ENCODE results near the gene NMRK2. TPM values are rescaled to one million over a fixed set of nuclear protein-coding genes. Genes with fewer than 3 reads are reported as not detected.

The NMRK2 gene
- total and polyA plus RNA-seq, 2 of the 13 experiments (the other 11 are each of a cell fraction or from before 2014, with no cell fraction given): not detected

- TF ChIP-seq DBP (CRISPR knock-in tag; IDR thresholded peaks at IDR 0.05; ENCODE audit: not compliant biosample characterization): peak; percentile 43
- peak; percentile 95 for TF ChIP-seq REL (CRISPR knock-in tag; conservative IDR thresholded peaks at IDR 0.05)
- TF ChIP-seq, protein P1, sequence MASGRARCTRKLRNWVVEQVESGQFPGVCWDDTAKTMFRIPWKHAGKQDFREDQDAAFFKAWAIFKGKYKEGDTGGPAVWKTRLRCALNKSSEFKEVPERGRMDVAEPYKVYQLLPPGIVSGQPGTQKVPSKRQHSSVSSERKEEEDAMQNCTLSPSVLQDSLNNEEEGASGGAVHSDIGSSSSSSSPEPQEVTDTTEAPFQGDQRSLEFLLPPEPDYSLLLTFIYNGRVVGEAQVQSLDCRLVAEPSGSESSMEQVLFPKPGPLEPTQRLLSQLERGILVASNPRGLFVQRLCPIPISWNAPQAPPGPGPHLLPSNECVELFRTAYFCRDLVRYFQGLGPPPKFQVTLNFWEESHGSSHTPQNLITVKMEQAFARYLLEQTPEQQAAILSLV (CRISPR knock-in tag; IDR thresholded peaks at IDR 0.05; ENCODE audit: borderline replicate concordance): peak; percentile 97
- peak; percentile 82; the same call in 1 of the 2 replicates for TF ChIP-seq GLI4 (CRISPR knock-in tag; IDR thresholded peaks at IDR 0.05; ENCODE audit: borderline replicate concordance)
- TF ChIP-seq ZNF556 (CRISPR knock-in tag; IDR thresholded peaks at IDR 0.05; ENCODE audit: borderline replicate concordance): peak; percentile 51; the same call in 1 of the 2 replicates
- peak; percentile 62 for TF ChIP-seq RXRB (CRISPR knock-in tag; IDR thresholded peaks at IDR 0.05; ENCODE audit: borderline replicate concordance)
- TF ChIP-seq FOXK1 (CRISPR knock-in tag; IDR thresholded peaks at IDR 0.05; ENCODE audit: borderline replicate concordance, low read depth): peak; percentile 68; the same call in 1 of the 2 replicates
- no peak for TF ChIP-seq HNRNPH1 (optimal IDR thresholded peaks at IDR 0.05; ENCODE audit: low read depth, low read length)
- TF ChIP-seq ZNF251 (CRISPR knock-in tag; IDR thresholded peaks at IDR 0.05): peak; percentile 65; the same call in 1 of the 2 replicates
- TF ChIP-seq ZNF253 (CRISPR knock-in tag; IDR thresholded peaks at IDR 0.05; ENCODE audit: borderline replicate concordance): peak; percentile 87; the same call in 1 of the 2 replicates
- TF ChIP-seq, protein P2, sequence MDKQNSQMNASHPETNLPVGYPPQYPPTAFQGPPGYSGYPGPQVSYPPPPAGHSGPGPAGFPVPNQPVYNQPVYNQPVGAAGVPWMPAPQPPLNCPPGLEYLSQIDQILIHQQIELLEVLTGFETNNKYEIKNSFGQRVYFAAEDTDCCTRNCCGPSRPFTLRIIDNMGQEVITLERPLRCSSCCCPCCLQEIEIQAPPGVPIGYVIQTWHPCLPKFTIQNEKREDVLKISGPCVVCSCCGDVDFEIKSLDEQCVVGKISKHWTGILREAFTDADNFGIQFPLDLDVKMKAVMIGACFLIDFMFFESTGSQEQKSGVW (CRISPR knock-in tag; IDR thresholded peaks at IDR 0.05; ENCODE audit: borderline replicate concordance): no peak
- TF ChIP-seq ZNF703 (CRISPR knock-in tag; IDR thresholded peaks at IDR 0.05; ENCODE audit: borderline replicate concordance): no peak; the same call in 1 of the 2 replicates
- peak; percentile 67; the same call in 1 of the 2 replicates for TF ChIP-seq ZBTB43 (CRISPR knock-in tag; conservative IDR thresholded peaks at IDR 0.05)
- TF ChIP-seq, protein P3, sequence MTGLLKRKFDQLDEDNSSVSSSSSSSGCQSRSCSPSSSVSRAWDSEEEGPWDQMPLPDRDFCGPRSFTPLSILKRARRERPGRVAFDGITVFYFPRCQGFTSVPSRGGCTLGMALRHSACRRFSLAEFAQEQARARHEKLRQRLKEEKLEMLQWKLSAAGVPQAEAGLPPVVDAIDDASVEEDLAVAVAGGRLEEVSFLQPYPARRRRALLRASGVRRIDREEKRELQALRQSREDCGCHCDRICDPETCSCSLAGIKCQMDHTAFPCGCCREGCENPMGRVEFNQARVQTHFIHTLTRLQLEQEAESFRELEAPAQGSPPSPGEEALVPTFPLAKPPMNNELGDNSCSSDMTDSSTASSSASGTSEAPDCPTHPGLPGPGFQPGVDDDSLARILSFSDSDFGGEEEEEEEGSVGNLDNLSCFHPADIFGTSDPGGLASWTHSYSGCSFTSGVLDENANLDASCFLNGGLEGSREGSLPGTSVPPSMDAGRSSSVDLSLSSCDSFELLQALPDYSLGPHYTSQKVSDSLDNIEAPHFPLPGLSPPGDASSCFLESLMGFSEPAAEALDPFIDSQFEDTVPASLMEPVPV (CRISPR knock-in tag; IDR thresholded peaks at IDR 0.05): peak; percentile 63
- peak; percentile 95 for TF ChIP-seq MXD3 (CRISPR knock-in tag; IDR thresholded peaks at IDR 0.05)
- TF ChIP-seq, protein P4, sequence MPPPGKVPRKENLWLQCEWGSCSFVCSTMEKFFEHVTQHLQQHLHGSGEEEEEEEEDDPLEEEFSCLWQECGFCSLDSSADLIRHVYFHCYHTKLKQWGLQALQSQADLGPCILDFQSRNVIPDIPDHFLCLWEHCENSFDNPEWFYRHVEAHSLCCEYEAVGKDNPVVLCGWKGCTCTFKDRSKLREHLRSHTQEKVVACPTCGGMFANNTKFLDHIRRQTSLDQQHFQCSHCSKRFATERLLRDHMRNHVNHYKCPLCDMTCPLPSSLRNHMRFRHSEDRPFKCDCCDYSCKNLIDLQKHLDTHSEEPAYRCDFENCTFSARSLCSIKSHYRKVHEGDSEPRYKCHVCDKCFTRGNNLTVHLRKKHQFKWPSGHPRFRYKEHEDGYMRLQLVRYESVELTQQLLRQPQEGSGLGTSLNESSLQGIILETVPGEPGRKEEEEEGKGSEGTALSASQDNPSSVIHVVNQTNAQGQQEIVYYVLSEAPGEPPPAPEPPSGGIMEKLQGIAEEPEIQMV (CRISPR knock-in tag; IDR thresholded peaks at IDR 0.05; ENCODE audit: low read depth): peak; percentile 49; the same call in 1 of the 2 replicates
- TF ChIP-seq MIER3 (CRISPR knock-in tag; IDR thresholded peaks at IDR 0.05; ENCODE audit: borderline replicate concordance): no peak
- TF ChIP-seq ZNF567 (CRISPR knock-in tag; IDR thresholded peaks at IDR 0.05; ENCODE audit: borderline replicate concordance): peak; percentile 94; the same call in 1 of the 2 replicates
- TF ChIP-seq HNRNPLL (IDR thresholded peaks at IDR 0.05; ENCODE audit: low read depth, low read length, poor library complexity, severe bottlenecking): peak; percentile 52
Observed at GRCh38 chr19:3984908-3985642, 52.2 kb downstream of the NMRK2 start, which contains the start of gene EEF2 (continued).
